Measurements from ENCODE around the gene DIO1.

The DIO1 gene

GRCh38 chr1:53895421-53895820 lies 1.4 kb downstream of the DIO1 start:
- no peak for DNase-seq

GRCh38 chr1:53896635-53897229 lies 2.7 kb downstream of the DIO1 start:
- DNase-seq: no peak

DNA sequence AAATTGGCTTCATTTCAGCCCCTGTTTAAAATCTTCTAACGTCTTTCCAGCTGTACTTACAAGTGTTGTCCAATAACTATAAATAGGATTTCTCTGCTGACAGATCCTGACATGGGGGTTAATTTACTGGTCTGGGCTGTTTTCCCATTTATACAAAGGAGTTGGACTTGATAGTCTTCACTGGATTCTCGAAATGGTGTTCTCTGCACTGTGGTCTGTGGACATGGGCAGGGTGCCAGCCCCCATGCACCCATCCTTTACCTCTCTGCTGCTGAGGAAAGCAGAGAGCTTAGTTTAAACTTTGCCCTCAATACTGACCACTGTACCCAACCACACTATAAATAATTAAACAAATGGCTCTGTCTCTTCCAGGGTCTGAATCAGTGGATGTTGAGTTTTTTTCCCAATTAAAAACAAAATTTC lies 5.2 kb downstream of the DIO1 start:
- no peak for DNase-seq

GRCh38 chr1:53899708-53900107 lies 5.7 kb downstream of the DIO1 start:
- no peak for DNase-seq

- DNase-seq: no peak
Observed at GRCh38 chr1:53902235-53903138, 8.5 kb downstream of the DIO1 start.

DNA sequence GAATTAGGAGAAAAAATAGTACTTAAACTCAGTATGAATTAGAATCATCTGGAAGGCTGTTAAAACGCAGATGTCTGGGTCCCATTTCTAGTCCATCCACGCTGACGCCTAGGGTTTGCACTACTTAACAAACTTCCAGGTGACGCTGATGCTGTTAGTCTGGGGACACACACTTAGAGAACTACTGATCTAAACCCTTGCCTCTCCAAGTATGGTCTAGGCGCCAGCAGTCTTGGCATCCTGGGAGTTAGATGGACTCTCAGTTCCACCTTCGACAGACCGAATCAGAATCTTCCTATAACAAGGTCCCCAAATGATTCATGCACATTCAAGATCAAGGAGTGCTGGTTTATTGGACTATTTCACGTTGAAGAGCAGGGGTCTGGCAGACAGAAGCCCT lies 11.5 kb downstream of the DIO1 start:
- no peak for DNase-seq

DNA sequence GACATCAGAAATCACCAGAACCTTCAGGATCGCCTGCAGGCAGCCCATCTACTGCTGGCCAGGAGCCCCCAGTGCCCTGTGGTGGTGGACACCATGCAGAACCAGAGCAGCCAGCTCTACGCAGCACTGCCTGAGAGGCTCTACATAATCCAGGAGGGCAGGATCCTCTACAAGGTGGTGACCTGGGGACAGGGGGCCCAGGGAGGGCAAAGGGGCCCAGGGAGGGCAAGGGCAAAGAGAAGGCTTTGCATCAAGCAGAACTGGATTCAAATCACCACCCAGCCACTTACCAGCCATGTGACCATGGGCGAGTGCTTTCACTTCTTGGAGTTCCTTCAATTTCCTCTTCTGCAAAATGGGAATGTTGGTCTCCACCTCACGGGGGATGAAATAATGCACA lies 12.1 kb downstream of the DIO1 start:
- no peak for DNase-seq

DNA sequence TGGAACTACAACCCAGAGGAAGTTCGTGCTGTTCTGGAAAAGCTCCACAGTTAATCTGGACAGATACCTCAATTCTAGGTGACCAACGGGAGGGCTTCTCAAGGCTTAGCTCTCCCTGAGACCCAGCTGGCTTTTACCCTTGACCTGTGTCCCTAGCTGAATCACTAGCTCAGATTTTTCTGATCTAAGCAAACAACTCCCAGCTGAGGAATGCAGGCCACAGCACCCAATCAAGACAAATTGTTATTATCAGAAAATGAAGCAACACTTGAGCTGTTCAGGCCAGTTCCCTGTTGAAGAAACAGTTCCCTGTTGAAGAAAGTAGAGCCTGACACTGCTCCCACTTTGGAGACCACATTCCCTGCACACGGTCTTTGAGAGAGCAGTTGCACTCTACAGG lies 16.0 kb downstream of the DIO1 start:
- no peak for DNase-seq

GRCh38 chr1:53911442-53911841 lies 17.5 kb downstream of the DIO1 start:
- DNase-seq: no peak

DNA sequence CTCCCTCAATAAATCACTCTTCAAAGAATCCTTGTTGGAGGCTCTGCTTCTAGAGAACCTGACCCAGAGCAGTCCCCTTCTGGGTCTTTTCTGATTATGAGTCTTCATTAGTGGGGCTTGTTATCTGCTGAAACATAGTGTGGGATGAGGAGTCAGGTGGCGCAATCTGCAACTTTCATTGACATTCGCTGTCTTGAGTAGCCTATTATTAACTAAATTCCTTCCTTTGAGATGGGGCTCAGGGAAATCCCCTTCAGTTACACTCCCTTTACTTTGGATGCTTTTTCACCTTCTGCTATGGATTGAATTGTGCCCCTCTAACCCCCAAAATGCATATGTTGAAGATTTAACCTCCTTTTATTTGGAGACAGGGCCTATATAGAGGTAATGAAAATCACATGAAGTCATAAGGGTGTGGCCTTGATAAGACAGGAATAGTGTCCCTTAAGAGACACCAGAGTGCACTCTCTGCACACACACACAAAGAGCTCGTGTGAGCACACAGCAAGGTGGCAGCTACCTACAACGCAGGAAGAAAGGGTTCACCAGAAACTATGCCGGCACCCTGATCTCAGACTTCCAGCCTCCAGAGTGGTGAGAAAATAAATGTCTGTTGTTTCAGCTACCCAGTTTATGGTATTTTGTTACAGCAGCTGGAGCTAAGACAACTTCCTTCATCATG lies 19.5 kb downstream of the DIO1 start:
- DNase-seq: no peak

DNA sequence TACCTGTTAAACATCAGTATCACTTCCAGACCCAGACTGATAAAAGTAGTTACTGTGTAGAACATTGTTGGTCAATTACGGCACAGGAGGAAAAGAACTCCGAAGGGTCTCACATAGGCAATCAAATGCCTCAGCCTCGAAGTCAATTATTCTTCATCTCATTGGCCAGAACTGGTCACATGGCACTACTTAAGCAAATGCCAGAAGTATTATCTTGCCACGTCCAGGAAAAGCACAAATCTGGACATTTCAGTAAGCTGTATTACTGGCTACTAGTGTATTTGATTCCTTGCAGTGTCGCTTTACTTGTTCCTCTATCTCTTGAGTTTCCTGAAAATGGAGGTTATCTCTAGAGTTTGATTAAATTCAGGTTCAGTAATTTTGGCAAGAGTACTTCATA lies 24.4 kb downstream of the DIO1 start:
- no peak for DNase-seq

DNA sequence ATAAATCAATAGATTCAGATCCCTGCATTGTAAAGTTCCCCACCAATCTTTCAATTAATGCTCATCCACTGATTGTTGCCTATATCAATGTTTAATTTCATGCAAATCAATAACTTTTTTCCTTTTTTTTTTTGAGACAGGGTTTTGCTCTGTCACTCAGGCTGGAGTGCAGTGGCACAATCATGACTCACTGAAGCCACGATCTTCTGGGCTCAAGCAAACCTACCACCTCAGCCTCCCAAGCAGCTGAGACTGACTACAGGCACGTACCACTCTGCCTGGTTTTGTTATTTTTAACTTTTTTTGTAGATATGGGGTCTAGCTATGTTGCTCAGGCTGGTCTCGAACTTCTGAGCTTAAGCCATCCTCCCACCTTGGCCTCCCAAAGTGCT lies 25.7 kb downstream of the DIO1 start:
- no peak for DNase-seq

DNA sequence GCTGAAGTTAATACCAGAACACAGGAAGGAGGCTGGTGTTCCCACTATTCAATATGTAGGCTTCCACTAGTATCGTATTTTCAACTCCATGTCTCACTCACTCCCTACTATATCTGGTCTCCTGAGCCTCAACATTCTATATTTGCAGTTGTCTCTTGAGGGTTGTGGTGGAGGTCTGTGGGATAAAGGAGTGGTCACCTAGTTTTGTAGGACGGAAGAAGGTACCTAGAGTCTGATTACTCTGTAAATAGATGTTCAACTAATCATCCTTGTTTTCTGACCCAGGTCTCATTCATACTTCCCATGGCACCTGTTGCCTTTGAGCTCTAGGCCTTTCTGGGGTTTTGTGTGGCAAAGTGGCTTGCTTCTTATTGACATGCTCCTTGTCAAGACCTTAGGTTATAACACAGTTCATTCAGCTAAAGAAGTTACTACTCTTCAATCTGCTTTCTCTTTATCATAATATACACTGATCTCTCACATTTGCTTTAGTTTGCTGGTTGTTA lies 33.4 kb downstream of the DIO1 start:
- no peak for DNase-seq

DNA sequence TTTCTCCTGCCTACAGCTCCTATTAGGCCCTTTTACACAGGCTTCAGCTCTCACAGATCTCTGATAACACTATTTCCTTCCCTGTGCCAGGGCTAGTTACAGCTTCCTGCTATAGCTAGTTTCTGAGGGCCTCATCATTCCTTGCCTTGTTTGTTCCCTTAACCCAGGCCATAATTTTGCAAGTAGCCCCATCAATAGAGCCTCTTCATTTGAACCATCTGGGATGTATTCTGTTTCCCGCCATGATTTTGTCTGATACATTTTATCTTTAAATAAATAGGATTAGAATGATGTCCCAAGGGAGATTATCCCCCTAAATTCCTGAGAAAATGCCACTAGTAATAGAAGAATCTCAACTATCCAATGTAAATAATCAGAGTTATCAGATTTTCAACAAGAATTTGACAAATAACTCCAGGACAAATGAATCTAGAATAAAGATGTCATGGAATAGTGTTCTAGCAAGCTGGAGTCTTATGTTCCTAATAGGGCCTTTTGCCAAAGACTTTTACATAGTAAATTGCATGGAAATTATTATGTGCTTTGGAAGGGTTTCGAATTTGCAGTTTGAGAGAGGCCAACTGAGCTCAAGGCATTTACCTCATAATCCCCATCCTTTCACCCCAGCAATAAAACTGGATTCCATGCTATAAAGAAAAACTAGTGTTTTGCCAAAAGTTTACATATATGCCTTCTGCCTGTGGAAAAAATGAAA lies 35.4 kb downstream of the DIO1 start:
- DNase-seq: no peak

DNA sequence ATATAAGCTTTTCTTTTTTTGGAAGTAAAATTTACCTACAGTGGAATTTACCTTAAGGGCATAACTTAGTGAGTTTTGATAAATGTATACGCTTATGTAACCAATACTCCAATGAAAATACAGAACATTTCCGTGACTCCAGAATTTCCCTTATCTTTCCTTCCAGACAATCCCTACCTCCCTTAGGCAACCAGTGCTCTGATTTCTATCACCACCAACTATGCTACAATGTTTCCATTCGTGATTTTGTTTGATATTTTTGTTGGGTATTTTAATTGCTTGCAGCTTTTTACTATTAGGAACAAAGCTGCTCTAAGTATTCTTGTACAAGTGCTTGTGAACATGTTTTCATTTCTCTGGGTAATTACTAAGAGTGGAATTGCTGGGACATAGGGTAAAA lies 36.9 kb downstream of the DIO1 start:
- no peak for DNase-seq

- no peak for DNase-seq
Observed at GRCh38 chr1:53931523-53931922, 37.5 kb downstream of the DIO1 start.

GRCh38 chr1:53934170-53934765 lies 40.3 kb downstream of the DIO1 start:
- DNase-seq: no peak

- no peak for DNase-seq
Observed at GRCh38 chr1:53936430-53936829, 42.4 kb downstream of the DIO1 start.

DNA sequence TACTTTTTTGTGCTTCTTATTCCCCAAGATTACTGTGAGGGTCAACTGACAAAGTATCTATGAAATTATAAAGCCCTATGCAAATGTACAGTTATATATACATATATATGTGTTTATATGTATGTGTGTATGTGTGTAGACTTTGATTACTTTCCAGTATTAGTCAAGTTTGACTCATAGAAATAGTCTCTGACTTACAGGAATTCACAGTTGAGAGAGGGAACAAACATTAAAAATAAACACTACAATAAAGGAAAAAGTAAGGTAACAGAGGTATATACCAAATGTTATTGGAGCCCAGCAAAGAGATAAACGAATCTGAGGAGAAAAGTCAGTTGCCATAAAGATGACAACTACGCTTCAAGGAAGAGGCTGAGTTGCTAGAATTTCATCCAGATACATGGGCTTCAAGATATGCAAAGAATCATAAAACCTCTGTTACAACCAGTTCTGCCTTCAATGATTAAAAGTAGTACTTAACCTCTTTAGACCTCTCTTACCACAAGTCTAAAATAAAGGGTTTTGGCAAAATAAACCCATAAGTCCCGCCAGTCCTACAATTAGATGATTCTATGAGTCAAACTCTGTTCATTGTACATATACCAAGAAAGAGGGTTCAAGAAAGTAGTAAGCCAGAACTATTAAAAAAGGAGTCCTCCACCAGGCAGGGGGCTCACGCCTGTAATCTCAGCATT lies 44.3 kb downstream of the DIO1 start:
- DNase-seq: no peak

DNA sequence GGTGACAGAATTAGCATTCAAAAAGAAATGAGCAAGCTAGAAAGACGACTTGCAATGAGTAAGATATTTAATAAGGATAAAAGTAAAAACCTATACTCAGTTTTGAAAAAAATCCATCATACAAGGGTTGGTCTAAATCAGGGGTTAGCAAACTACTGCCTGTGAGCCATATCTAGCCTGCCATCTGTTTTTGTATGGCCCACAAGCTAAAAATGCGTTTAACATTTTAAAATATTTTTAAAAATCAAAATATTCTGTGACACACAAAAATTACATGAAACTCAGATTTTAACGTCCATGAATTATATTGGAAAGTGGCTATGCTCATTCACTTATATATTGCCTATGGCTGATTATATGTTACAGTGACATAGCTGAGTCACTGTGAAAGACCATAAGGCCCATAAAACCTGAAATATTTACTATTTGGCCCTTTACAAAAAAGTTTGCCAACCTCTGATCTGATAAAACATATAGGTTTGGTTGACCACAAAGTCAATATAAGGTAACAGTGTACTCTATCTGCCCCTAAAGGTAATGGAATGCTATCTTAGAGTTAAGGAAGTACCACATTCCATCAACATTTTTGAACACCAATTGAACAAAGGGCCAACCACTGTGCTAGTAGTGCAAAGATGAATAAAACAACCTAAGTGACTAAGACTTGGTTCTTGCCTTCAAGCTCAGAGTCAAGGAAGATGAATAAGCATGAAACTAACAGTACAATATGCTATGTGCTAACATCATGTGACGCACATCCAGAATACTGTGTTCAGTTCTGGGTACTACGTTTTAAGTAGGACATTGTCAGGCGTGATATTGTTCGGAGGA lies 48.4 kb downstream of the DIO1 start:
- no peak for DNase-seq

DNA sequence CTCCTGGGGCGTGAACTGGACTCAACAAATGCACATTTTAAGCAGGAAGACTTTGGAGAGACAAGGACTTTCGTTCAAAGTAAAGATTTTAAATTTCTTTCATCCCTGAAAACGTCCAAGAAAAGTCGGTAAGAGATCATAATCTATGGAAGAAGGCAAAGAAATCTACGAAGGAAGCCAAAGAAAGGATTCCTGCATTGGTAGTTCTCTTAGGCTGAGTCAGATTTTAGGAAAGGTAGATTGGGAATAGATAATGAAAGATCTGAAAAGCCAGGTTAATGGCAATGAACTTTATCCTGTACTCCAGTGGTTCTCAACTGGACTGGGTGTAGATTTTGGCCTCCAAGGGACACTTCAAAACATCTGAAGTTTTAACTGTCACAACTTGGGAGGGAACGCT lies 49.1 kb downstream of the DIO1 start:
- no peak for DNase-seq

Data from AML-193 (cell line).